ENCODE data around the gene MYO9B. TPM values are rescaled to one million over a fixed set of nuclear protein-coding genes. Genes with fewer than 3 reads are reported as not detected.

Gene MYO9B
- total RNA-seq, 2 donors from 2014 or later: 229 to 257 TPM

DNA sequence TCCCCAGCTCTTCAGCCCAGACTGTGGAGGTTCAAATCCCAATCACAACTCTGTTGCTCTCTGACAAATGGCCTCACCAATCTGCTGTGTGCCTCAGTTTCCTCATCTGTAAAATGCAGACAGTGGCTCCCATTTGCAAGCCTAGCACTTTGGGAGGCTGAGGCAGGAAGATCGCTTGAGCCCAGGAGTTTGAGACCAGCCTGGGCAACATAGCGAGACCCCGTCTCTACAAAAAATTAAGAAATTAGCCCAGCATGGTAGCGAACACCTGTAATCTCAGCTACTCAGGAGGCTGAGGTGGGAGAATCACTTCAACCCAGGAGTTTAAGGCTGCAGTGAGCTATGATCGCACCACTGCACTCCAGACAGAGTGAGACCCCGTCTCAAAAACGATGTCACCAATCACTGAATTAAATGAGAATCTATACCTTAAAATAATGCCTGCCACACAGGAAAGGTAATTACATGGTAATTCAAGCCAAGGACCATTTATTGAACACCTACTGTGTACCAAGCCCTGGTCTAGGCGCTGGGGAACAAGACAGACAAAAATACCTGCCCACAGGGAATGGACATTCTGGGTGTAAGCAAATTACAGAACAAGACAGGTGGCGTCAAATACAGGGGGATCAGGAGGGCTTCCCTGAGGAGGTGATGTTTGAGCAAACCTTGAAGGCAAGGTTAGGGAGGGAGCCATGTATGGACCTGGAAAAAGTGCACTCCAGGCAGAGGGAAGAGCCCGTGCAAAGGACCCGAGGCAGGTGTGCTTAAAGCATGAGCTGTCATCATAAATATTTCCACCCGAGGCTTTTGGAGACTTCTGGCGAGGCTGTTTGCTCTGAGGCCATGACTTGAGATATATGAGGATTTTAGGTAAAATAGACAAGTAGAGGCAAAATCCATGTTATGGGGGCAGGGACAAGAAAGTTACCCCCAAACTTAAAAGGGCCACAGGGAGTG is 162.4 kb downstream of the MYO9B start:
- H3K27me3 ChIP-seq (replicated peaks; ENCODE audit: insufficient read depth): no peaks in the 10 kb centered on the region
- peaks cover 12% of the 10 kb centered on the region for H3K36me3 ChIP-seq
- no peaks in the 10 kb centered on the region for H3K9me3 ChIP-seq
- peaks cover 29 to 43% of the 10 kb centered on the region in 2 donors for H3K4me1 ChIP-seq (ENCODE audit: control insufficient read depth in 1 of 2, low read depth in 2 of 2)
- DNase-seq (ENCODE audit: low spot score) (no peak), ATAC-seq (ENCODE audit: insufficient number of reproducible peaks, low FRiP score, low read depth) (no peak)
- no peak overlapping the region for H3K27ac ChIP-seq
- H3K4me3 ChIP-seq: no peak overlapping the region
- TF ChIP-seq, protein P1, sequence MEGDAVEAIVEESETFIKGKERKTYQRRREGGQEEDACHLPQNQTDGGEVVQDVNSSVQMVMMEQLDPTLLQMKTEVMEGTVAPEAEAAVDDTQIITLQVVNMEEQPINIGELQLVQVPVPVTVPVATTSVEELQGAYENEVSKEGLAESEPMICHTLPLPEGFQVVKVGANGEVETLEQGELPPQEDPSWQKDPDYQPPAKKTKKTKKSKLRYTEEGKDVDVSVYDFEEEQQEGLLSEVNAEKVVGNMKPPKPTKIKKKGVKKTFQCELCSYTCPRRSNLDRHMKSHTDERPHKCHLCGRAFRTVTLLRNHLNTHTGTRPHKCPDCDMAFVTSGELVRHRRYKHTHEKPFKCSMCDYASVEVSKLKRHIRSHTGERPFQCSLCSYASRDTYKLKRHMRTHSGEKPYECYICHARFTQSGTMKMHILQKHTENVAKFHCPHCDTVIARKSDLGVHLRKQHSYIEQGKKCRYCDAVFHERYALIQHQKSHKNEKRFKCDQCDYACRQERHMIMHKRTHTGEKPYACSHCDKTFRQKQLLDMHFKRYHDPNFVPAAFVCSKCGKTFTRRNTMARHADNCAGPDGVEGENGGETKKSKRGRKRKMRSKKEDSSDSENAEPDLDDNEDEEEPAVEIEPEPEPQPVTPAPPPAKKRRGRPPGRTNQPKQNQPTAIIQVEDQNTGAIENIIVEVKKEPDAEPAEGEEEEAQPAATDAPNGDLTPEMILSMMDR (IDR thresholded peaks at IDR 0.05): no peak

DNA sequence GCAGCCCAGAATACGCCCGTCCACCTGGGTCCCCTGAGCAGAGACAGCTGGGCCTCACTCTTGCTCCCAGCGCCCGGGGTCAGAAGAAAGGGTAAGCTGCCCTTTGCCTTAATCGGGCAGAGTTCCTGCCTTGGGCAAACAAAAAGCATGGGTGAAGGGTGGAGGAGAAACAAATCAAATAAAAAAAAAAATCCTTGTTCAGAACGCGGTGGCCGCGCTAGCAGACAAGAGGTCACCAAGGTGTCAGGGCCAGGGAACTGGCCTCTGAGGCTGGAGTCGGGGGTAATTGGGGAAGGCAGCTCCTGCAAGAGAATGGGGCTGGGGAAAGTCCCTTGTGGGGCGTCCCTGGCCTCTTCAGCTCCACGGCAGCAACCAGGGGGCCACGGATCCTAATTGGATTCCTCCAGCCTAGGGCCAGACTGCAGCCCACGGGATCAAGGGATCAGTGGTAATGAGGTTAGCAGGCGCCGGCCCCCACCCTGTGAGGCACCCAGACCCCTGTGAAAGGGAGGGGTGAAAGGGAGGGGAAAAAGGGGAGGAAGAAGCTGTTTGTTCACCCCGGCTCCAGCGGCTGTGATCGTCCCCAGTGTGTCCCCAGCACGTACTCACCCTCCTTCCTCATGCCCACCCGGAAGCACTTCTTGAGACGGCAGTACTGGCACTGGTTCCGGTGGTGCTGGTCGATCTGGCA is 164.6 kb downstream of the MYO9B start:
- Histone ChIP-seq H3K9me3 (no peaks in the 10 kb centered on the region), H3K4me3 (no peak overlapping the region), H3K36me3 (peaks cover 6% of the 10 kb centered on the region), H3K27me3 (replicated peaks; ENCODE audit: insufficient read depth) (no peaks in the 10 kb centered on the region), H3K27ac (peak overlapping the region in 1 of 2 donors; percentile 87), H3K4me1 (ENCODE audit: control insufficient read depth in 1 of 2, low read depth in 2 of 2) (peaks cover 26 to 42% of the 10 kb centered on the region in 2 donors)
- DNase-seq (ENCODE audit: low spot score) (no peak), ATAC-seq (ENCODE audit: insufficient number of reproducible peaks, low FRiP score, low read depth) (no peak)
- TF ChIP-seq, protein P1 (IDR thresholded peaks at IDR 0.05): no peak

DNA sequence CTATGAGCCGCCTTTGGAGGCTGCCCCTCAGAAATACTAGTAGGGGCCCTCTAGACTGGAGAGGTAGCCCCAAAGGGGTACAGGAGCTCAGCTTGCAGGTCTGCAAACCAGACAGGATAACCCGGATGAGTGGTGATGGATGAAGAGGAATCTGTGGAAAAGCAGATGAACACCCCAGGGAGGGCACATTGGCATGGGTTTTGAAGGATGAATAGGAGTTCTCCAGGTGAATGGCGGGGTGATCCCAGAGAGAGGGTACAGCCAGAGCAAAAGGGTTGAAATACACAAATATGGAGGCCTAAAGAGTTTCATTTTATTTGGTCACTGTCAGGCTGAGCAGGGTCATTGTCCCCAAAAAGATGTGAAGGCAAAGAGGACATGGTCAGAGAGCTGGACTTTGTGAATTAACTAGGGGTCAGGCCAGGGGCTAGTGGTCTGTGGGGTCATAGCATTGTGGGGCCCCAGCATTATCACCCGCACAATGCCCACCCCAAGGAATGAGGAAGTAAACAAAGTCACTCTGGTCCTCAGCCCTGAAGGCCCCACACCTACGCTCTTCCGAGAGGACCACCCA is 165.3 kb downstream of the MYO9B start:
- Histone ChIP-seq H3K4me3 (no peak overlapping the region), H3K4me1 (ENCODE audit: control insufficient read depth in 1 of 2, low read depth in 2 of 2) (peaks cover 25 to 39% of the 10 kb centered on the region in 2 donors), H3K36me3 (peaks cover 6% of the 10 kb centered on the region), H3K27ac (peak overlapping the region; percentile 75 to 87), H3K27me3 (replicated peaks; ENCODE audit: insufficient read depth) (no peaks in the 10 kb centered on the region), H3K9me3 (no peaks in the 10 kb centered on the region)
- no peak for DNase-seq (ENCODE audit: low spot score)
- ATAC-seq (ENCODE audit: insufficient number of reproducible peaks, low FRiP score, low read depth): no peak
- TF ChIP-seq, protein P1 (IDR thresholded peaks at IDR 0.05): no peak

DNA sequence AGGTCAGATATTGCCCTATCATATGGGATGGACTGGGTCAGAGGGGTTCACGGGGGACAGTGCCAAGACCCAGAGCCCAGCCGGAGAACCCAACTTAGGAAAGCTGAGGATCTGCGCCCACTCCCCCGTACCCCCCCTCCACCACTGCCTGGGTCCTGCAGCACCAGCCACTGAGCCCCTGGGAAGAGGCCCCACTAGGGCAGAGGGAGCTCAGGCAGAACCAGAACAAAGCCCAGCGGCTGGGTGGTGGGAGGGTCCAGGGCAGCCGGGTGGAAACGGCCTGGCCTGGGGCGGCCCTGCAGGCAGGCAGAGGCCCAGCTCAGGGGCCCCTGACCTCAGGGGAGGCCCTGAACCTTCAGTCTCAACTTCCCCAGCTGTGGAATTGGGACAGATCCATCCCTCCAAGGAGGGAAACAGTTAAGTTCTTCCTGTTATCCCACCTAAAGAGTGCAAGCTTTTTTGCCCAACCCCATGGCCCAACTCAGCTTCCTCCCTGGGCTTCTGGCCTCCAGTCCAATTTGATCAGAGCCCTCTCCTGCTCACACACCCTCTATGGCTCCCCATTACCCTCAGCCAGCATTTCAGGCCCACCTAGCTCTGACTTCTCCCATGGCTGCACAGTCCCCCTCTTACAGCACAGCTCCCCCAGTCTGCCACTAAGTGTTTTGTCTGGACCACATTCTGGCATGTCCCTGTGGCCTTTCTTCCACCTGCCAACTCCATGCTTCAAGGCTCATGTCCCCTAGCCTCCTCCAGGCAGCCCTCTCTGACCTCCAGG is 167.0 kb downstream of the MYO9B start:
- ATAC-seq (ENCODE audit: insufficient number of reproducible peaks, low FRiP score, low read depth): no peak
- DNase-seq (ENCODE audit: low spot score): no peak
- Histone ChIP-seq H3K27ac (peak overlapping the region; percentile 75 to 87), H3K36me3 (peaks cover 6% of the 10 kb centered on the region), H3K9me3 (no peaks in the 10 kb centered on the region), H3K4me3 (peak overlapping the region; percentile 84), H3K27me3 (replicated peaks; ENCODE audit: insufficient read depth) (no peaks in the 10 kb centered on the region), H3K4me1 (ENCODE audit: control insufficient read depth in 1 of 2, low read depth in 2 of 2) (peaks cover 18 to 40% of the 10 kb centered on the region in 2 donors)
- TF ChIP-seq, protein P1 (IDR thresholded peaks at IDR 0.05): no peak

Measured in thoracic aorta (tissue), 2 donors.